SK-N-SH (cell line): ENCODE measurements around the gene PKD1.

ENCODE experiments used
- EZH2phosphoT487 ChIP-seq: fragments of 200-600 bp; sonication (generic); IDR thresholded peaks from 2 replicates; pipeline ENCODE4 v1.6.1; 2017; ENCODE audit warnings: low read depth, mixed run types, mild to moderate bottlenecking, antibody characterized with exemption, moderate library complexity, borderline replicate concordance
- FOXM1 ChIP-seq: IDR thresholded peaks from 2 replicates; pipeline ENCODE4 v1.4.0; 2012; ENCODE audit warnings: low read depth, mild to moderate bottlenecking
- GABPA ChIP-seq: IDR thresholded peaks from 2 replicates; pipeline ENCODE4 v1.4.0; 2012; ENCODE audit warnings: low read depth, mild to moderate bottlenecking
- NRF1 ChIP-seq: IDR thresholded peaks from 2 replicates; pipeline ENCODE4 v1.6.1; 2012; ENCODE audit warnings: low read depth, mild to moderate bottlenecking, low read length
- POLR2AphosphoS5 ChIP-seq: IDR thresholded peaks from 2 replicates; pipeline ENCODE4 v1.6.1; 2012; ENCODE audit warnings: low read depth, low read length
- RXRA ChIP-seq: IDR thresholded peaks from 2 replicates; pipeline ENCODE4 v1.4.0; 2012; ENCODE audit warnings: low read depth, mild to moderate bottlenecking, borderline replicate concordance
- TF ChIP-seq, protein P1 (sequence below): fragments of 200-600 bp; sonication (generic); IDR thresholded peaks from 2 replicates; pipeline ENCODE4 v1.6.1; 2017; ENCODE audit warnings: antibody characterized with exemption, mild to moderate bottlenecking, moderate library complexity

DNA sequence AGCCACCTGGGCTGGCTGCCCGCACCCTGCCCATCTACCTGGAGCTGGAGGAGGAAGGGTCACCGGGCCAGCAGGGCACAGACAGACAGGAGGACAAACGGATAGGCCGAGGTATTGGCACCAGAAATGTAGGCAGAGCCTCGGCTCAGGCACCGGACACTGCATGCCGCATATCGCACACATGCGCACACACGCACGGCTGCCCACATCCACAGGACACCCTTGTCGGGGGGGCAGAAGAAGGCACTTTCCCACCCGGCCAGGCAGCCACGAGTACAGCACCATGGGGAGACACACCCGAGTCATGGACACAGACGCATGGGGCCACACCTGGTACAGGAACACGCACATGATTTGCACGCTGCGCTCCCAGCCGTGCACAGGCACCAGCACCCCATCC is 46.3 kb upstream of the PKD1 start:
- TF ChIP-seq NRF1: no peak
- no peak for TF ChIP-seq POLR2AphosphoS5
- TF ChIP-seq, protein P1, sequence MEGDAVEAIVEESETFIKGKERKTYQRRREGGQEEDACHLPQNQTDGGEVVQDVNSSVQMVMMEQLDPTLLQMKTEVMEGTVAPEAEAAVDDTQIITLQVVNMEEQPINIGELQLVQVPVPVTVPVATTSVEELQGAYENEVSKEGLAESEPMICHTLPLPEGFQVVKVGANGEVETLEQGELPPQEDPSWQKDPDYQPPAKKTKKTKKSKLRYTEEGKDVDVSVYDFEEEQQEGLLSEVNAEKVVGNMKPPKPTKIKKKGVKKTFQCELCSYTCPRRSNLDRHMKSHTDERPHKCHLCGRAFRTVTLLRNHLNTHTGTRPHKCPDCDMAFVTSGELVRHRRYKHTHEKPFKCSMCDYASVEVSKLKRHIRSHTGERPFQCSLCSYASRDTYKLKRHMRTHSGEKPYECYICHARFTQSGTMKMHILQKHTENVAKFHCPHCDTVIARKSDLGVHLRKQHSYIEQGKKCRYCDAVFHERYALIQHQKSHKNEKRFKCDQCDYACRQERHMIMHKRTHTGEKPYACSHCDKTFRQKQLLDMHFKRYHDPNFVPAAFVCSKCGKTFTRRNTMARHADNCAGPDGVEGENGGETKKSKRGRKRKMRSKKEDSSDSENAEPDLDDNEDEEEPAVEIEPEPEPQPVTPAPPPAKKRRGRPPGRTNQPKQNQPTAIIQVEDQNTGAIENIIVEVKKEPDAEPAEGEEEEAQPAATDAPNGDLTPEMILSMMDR: no peak
- no peak for TF ChIP-seq FOXM1
- TF ChIP-seq GABPA: no peak
- TF ChIP-seq RXRA: no peak
- no peak for TF ChIP-seq EZH2phosphoT487
